ENCODE results near the gene APOD.

The APOD gene

GRCh38 chr3:195574497-195575304 is 9.0 kb downstream of the APOD start:
- TF ChIP-seq POLR2A (IDR thresholded peaks at IDR 0.05; ENCODE audit: low read length), result no peak
- no peak for TF ChIP-seq GATA1 (IDR thresholded peaks at IDR 0.05; ENCODE audit: low read depth, low read length)
- DNase-seq, result no peak

GRCh38 chr3:195573611-195574496 is 9.9 kb downstream of the APOD start:
- TF ChIP-seq GATA1 (IDR thresholded peaks at IDR 0.05; ENCODE audit: low read depth, low read length) (no peak), POLR2A (IDR thresholded peaks at IDR 0.05; ENCODE audit: low read length) (no peak)
- no peak for DNase-seq

- TF ChIP-seq GATA1 (IDR thresholded peaks at IDR 0.05; ENCODE audit: low read depth, low read length), result no peak
- TF ChIP-seq POLR2A (IDR thresholded peaks at IDR 0.05; ENCODE audit: low read length), result no peak
- DNase-seq, result no peak
Observed at GRCh38 chr3:195571361-195571760, 12.4 kb downstream of the APOD start.

DNA sequence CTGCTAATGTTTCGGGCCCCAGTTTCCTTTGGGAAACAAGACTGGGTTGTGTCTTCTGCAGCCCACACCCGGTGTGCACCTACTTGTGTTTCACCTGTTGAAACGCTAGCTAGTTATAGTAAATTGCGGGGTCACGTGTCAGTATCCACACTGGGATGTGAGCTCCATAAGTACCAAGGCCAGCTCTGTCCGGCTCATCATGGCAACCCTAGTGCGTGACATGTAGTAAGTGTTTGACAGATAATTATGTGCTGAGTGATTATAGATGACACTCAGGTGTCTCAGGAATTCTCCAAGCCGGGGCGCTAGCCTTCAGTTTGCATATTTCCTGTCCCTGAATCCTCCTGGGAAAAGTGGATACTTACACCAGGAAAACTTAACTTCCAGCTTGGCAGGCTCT is 12.8 kb downstream of the APOD start:
- no peak for DNase-seq
- TF ChIP-seq POLR2A (IDR thresholded peaks at IDR 0.05; ENCODE audit: low read length), result no peak

GRCh38 chr3:195570344-195570743 is 13.4 kb downstream of the APOD start:
- TF ChIP-seq POLR2A (IDR thresholded peaks at IDR 0.05; ENCODE audit: low read length) (no peak), GATA1 (IDR thresholded peaks at IDR 0.05; ENCODE audit: low read depth, low read length) (no peak)
- DNase-seq, result no peak

GRCh38 chr3:195568630-195569029 is 15.1 kb downstream of the APOD start:
- TF ChIP-seq POLR2A (IDR thresholded peaks at IDR 0.05; ENCODE audit: low read length), result no peak
- TF ChIP-seq GATA1 (IDR thresholded peaks at IDR 0.05; ENCODE audit: low read depth, low read length), result no peak
- no peak for DNase-seq

DNA sequence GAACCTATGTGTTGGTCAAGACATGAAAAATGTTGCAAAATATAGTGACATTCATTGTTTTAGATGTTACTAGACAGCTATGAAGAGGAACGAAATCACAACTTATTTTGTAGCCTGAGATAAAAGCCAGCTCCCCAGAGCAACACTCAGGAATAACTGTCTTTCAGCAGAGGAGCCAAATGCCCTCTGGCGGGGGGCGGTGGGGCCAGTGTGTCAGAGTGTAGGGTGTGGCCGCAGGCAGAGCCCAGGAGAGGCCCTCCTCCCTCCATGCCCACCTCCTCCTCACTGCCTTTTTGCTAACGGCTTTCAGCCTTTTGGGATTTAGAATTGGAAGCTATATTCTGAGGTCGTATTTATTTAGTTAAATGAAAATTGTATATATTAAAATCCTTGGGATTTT is 16.9 kb downstream of the APOD start:
- DNase-seq, result no peak
- TF ChIP-seq GATA1 (IDR thresholded peaks at IDR 0.05; ENCODE audit: low read depth, low read length) (no peak), POLR2A (IDR thresholded peaks at IDR 0.05; ENCODE audit: low read length) (no peak)

GRCh38 chr3:195565716-195566115 is 18.0 kb downstream of the APOD start:
- no peak for TF ChIP-seq POLR2A (IDR thresholded peaks at IDR 0.05; ENCODE audit: low read length)
- TF ChIP-seq GATA1 (IDR thresholded peaks at IDR 0.05; ENCODE audit: low read depth, low read length), result no peak
- DNase-seq, result no peak

DNA sequence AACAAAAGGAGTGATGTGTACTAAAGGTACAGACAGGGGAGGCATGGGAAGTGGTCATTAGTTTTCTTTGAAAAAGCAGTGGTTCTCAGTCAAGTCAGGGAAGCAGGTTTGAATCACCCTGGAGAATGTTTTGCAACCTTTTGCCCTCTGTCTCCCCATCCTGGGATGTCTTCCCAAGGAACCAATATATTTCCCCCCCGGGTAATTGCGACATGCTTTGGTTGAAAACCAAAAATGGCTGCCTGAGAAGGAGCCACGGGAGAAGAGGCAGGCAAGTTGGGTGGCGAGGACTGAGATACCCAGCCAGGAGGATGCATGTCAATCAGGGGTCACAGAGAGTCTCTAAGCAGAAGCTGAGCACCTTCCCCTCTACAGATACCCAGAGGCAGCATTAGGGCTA is 20.4 kb downstream of the APOD start:
- DNase-seq, result no peak
- TF ChIP-seq GATA1 (IDR thresholded peaks at IDR 0.05; ENCODE audit: low read depth, low read length), result no peak
- TF ChIP-seq POLR2A (IDR thresholded peaks at IDR 0.05; ENCODE audit: low read length), result no peak

GRCh38 chr3:195559723-195560409 is 23.9 kb downstream of the APOD start:
- no peak for DNase-seq
- TF ChIP-seq POLR2A (IDR thresholded peaks at IDR 0.05; ENCODE audit: low read length), result no peak
- TF ChIP-seq GATA1 (IDR thresholded peaks at IDR 0.05; ENCODE audit: low read depth, low read length), result no peak

DNA sequence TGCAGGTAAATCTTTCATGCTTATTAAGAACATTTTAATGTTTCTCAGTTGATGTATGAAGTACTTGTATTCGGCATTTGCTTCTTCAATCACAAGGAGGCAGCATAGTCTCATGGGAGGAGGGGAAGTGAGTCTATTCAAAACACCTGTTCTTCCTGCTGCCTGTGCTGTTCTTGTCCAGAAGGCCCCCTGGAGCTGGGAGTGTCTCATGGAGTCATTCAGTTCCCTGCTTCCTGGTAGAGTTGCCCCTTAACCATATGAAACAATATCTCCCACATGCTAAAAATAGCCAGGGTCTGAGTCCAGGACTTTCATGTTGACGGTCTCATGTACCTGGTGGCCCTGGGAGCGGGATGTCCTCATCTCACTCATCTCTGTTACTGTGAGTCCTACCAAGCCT is 25.1 kb downstream of the APOD start:
- TF ChIP-seq POLR2A (IDR thresholded peaks at IDR 0.05; ENCODE audit: low read length), result no peak
- TF ChIP-seq GATA1 (IDR thresholded peaks at IDR 0.05; ENCODE audit: low read depth, low read length), result no peak
- DNase-seq, result peak in 1 of 2 experiments; percentile 19

DNA sequence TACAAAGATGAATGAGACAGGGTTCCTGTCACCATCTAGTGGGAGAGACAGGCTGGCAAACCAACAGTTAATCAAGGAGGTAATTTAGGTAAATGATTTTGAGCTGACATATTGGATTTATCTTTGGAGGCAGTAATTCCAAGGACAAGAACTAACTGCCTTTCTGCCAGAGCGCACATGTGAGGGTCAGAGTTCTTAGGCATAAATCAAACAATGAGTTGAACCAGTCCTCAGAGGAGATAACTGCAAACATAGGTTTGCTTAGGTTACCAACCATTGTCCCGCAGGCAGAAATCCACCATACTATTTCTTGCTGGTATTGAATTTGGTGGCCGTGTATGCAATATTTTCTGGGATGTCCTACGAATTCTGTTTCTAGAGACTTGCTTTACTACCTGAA is 26.4 kb downstream of the APOD start:
- no peak for DNase-seq
- no peak for TF ChIP-seq GATA1 (IDR thresholded peaks at IDR 0.05; ENCODE audit: low read depth, low read length)

DNA sequence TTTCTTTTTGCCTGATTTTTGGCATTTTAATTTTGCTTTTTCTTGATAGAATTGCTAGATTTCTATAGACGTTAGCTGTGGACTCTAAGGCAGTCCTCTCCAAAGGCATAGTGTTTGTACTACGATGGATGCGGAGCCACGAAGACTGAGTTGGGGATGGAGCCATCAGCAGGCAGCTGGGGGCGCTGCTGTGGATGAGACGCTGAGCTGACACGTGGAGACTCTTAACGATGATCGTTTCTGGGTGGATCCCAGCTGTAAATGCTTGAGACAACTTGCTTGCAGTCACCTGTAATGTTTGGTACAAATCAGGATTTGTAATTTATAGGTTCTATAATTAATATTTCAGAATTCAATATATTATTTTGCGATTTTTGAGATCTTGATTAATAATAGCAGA is 27.4 kb downstream of the APOD start:
- peak; percentile 48 to 54 for DNase-seq
- TF ChIP-seq GATA1 (IDR thresholded peaks at IDR 0.05; ENCODE audit: low read depth, low read length), result no peak
- TF ChIP-seq POLR2A (IDR thresholded peaks at IDR 0.05; ENCODE audit: low read length), result no peak

DNA sequence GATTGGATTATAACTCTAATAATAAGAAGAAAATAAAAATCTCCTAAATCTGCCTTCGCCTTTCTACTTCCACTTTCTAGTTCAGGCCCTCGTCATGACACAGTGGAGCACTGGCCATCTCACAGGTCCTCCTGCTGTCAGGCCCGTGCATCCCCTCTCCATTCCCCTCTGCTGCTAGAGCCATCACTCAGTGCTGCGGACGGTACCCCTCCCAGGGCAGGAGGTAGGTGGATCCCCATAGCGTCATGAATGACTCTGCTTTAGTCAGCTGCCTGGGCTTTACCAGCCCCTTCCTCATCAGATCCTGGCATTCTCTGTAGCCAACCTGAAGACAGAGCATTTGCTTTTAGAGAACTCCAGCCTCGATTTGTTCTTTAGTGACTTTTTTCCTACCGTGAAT is 28.6 kb downstream of the APOD start:
- TF ChIP-seq POLR2A (IDR thresholded peaks at IDR 0.05; ENCODE audit: low read length) (no peak), GATA1 (IDR thresholded peaks at IDR 0.05; ENCODE audit: low read depth, low read length) (no peak)
- no peak for DNase-seq
